Urothelium cell line (cell line): ENCODE results near the gene SLC7A1.
"Not testable (repeated sequence)": the region's sequence is repeated elsewhere in the genome, so short reads cannot be mapped to it uniquely, and the experiment has no call there.

ENCODE experiments used
- DNase-seq: peaks from one replicate; pipeline ENCODE4 v3.0.0; 2011; ENCODE audit warnings: low spot score, mixed read lengths
- FAIRE-seq: peaks from 2 replicates; lab custom pipeline; 2011; peaks lifted over from hg19 to GRCh38; lab: Jason Lieb, UNC

SLC7A1 gene

GRCh38 chr13:29595380-29596063, at the start of gene SLC7A1:
Gene SLC7A1 (minus strand): TSS chr13:29595688. CDS start chr13:29536188, 59,500 bp downstream.
- DNase-seq: peak; percentile 90
- FAIRE-seq: no peak

- no peak for FAIRE-seq
- no peak for DNase-seq
Observed at GRCh38 chr13:29640665-29641064, 45.2 kb upstream of the SLC7A1 start.

- not testable (repeated sequence) for FAIRE-seq, DNase-seq
Observed at GRCh38 chr13:29636831-29637230, 41.3 kb upstream of the SLC7A1 start.

GRCh38 chr13:29624997-29625396, 29.5 kb upstream of the SLC7A1 start:
- no peak for DNase-seq
- no peak for FAIRE-seq

GRCh38 chr13:29621841-29622240, 26.4 kb upstream of the SLC7A1 start:
- FAIRE-seq: no peak

GRCh38 chr13:29621051-29621800, 25.7 kb upstream of the SLC7A1 start:
- no peak for FAIRE-seq
- no peak for DNase-seq

More at GRCh38 chr13:29621841-29622240, 26.4 kb upstream of the SLC7A1 start:
- DNase-seq: no peak

- DNase-seq (no peak), FAIRE-seq (no peak)
Observed at GRCh38 chr13:29619995-29620394, 24.5 kb upstream of the SLC7A1 start.

- no peak for DNase-seq
- no peak for FAIRE-seq
Observed at GRCh38 chr13:29613101-29613500, 17.6 kb upstream of the SLC7A1 start.

- DNase-seq (no peak), FAIRE-seq (no peak)
Observed at GRCh38 chr13:29607465-29607864, 12.0 kb upstream of the SLC7A1 start.

- FAIRE-seq: no peak
- DNase-seq: no peak
Observed at GRCh38 chr13:29605860-29606526, 10.5 kb upstream of the SLC7A1 start.

GRCh38 chr13:29598321-29598720, 2.8 kb upstream of the SLC7A1 start:
- FAIRE-seq (no peak), DNase-seq (no peak)

- FAIRE-seq (no peak), DNase-seq (no peak)
Observed at GRCh38 chr13:29597706-29598105, 2.2 kb upstream of the SLC7A1 start.

GRCh38 chr13:29597246-29597645, 1.8 kb upstream of the SLC7A1 start:
- no peak for FAIRE-seq
- no peak for DNase-seq

- no peak for FAIRE-seq
- no peak for DNase-seq
Observed at GRCh38 chr13:29596064-29596418, 553 bp upstream of the SLC7A1 start.

GRCh38 chr13:29594710-29595379, 643 bp downstream of the SLC7A1 start:
- FAIRE-seq (no peak), DNase-seq (peak; percentile 36)

- FAIRE-seq (no peak), DNase-seq (peak; percentile 32)
Observed at GRCh38 chr13:29594303-29594709, 1.2 kb downstream of the SLC7A1 start.

GRCh38 chr13:29593605-29594297, 1.7 kb downstream of the SLC7A1 start:
- DNase-seq (no peak), FAIRE-seq (no peak)

- no peak for FAIRE-seq
Observed at GRCh38 chr13:29591310-29591709, 4.2 kb downstream of the SLC7A1 start.

GRCh38 chr13:29589967-29590366, 5.5 kb downstream of the SLC7A1 start:
- DNase-seq (no peak), FAIRE-seq (no peak)

More at GRCh38 chr13:29591310-29591709, 4.2 kb downstream of the SLC7A1 start:
- DNase-seq: no peak

GRCh38 chr13:29589234-29589633, 6.3 kb downstream of the SLC7A1 start:
- DNase-seq (peak; percentile 14), FAIRE-seq (no peak)

- DNase-seq: no peak
- no peak for FAIRE-seq
Observed at GRCh38 chr13:29587645-29588044, 7.8 kb downstream of the SLC7A1 start.
